ENCODE results near the gene GPR152. TPM values are rescaled to one million over a fixed set of nuclear protein-coding genes. Genes with fewer than 3 reads are reported as not detected.

Gene GPR152
- total RNA-seq, 1 experiment from 2014 or later, result not detected

- Histone ChIP-seq H3K27ac (ENCODE audit: low read depth, low read length) (no peak overlapping the region), H3K9ac (ENCODE audit: low read length) (no peak overlapping the region), H3K4me3 (replicated peaks in 1 of 2; ENCODE audit: low read depth in 1 of 2, low read length in 2 of 2) (no peak overlapping the region), H4K20me1 (ENCODE audit: insufficient read depth) (no peaks in the 10 kb centered on the region), H3K4me2 (ENCODE audit: low read length) (no peak overlapping the region), H3K36me3 (ENCODE audit: control insufficient read depth in 1 of 2, insufficient read depth in 2 of 2, low read length in 2 of 2) (no peaks in the 10 kb centered on the region), H2AFZ (ENCODE audit: low read depth, low read length, poor library complexity, severe bottlenecking) (no peak overlapping the region), H3K4me1 (ENCODE audit: control insufficient read depth in 1 of 2, insufficient read depth in 2 of 2, low read length in 2 of 2) (peaks cover 14 to 31% of the 10 kb centered on the region in 2 experiments; a peak in 3 of 4 replicates), H3K9me3 (ENCODE audit: control insufficient read depth in 1 of 2, insufficient read depth in 1 of 2, low read depth in 1 of 2, low read length in 2 of 2) (no peaks in the 10 kb centered on the region), H3K79me2 (ENCODE audit: insufficient read depth, low read length) (no peaks in the 10 kb centered on the region), H3K9me2 (ENCODE audit: insufficient read depth) (no peaks in the 10 kb centered on the region), H3K27me3 (ENCODE audit: insufficient read depth, low read length) (no peaks in the 10 kb centered on the region)
- no TSS peak for BruUV-seq (replicated peaks)
- ATAC-seq (no peak), DNase-seq (ENCODE audit: low read depth, low spot score) (no peak)
- no peak for TF ChIP-seq RAD21 (IDR thresholded peaks at IDR 0.05; ENCODE audit: low read depth)
- no peak for TF ChIP-seq YY1 (IDR thresholded peaks at IDR 0.05; ENCODE audit: extremely low read depth, insufficient replicate concordance, low read depth, low read length)
- TF ChIP-seq EZH2 (IDR thresholded peaks at IDR 0.05), result no peak
- TF ChIP-seq CEBPB (IDR thresholded peaks at IDR 0.05; ENCODE audit: low read depth), result no peak
- TF ChIP-seq ZNF274 (IDR thresholded peaks at IDR 0.05; ENCODE audit: low read depth, low read length), result no peak
- no peak for TF ChIP-seq SRF (IDR thresholded peaks at IDR 0.05; ENCODE audit: low read depth)
- no peak for TF ChIP-seq ZBTB33 (IDR thresholded peaks at IDR 0.05; ENCODE audit: extremely low read depth, insufficient replicate concordance, low read length)
- no peak for TF ChIP-seq REST (IDR thresholded peaks at IDR 0.05; ENCODE audit: low read depth)
- no peak for TF ChIP-seq CTCF (IDR thresholded peaks at IDR 0.05 in 2 of 3, conservative IDR thresholded peaks at IDR 0.05 in 1 of 3; ENCODE audit: borderline replicate concordance in 1 of 3, insufficient read depth in 1 of 3, low read depth in 2 of 3, low read length in 2 of 3)
- TF ChIP-seq TCF7L2 (IDR thresholded peaks at IDR 0.05; ENCODE audit: borderline replicate concordance, extremely low read depth, insufficient read depth, insufficient read length), result no peak
- TF ChIP-seq POLR2AphosphoS5 (IDR thresholded peaks at IDR 0.05; ENCODE audit: low read depth, low read length), result no peak
- TF ChIP-seq ZFX (IDR thresholded peaks at IDR 0.05), result no peak
- TF ChIP-seq CBX3 (IDR thresholded peaks at IDR 0.05; ENCODE audit: low read depth), result no peak
- TF ChIP-seq ATF3 (IDR thresholded peaks at IDR 0.05), result no peak
- no peak for TF ChIP-seq FOSL1 (IDR thresholded peaks at IDR 0.05; ENCODE audit: low read depth)
- TF ChIP-seq EGR1 (IDR thresholded peaks at IDR 0.05; ENCODE audit: low read depth), result no peak
- no peak for TF ChIP-seq MAX (IDR thresholded peaks at IDR 0.05)
- TF ChIP-seq EZH2phosphoT487 (IDR thresholded peaks at IDR 0.05; ENCODE audit: borderline replicate concordance), result no peak
- TF ChIP-seq SIN3A (IDR thresholded peaks at IDR 0.05; ENCODE audit: low read depth), result no peak
- TF ChIP-seq POLR2A (IDR thresholded peaks at IDR 0.05; ENCODE audit: borderline replicate concordance, extremely low read depth, insufficient read depth, insufficient read length), result no peak
- ChIA-PET CTCF (interaction anchor here (1.1 kb wide), 1 partner anchor 12 kb away, joined by 3 read pairs; the partner anchor contains the start of gene PPP1CA), RAD21 (ENCODE audit: low non-redundant PET in 1 of 2, low total read pairs in 2 of 2, uncharacterized antibody in 2 of 2, unreplicated experiment in 2 of 2) (interaction anchor here in 1 of 2 experiments (1.4 kb wide), 1 partner anchor 12 kb away, joined by 4 read pairs; the partner anchor contains the start of gene PPP1CA), POLR2A (interaction anchor here (1.9 kb wide), 1 partner anchor 12 kb away, joined by 5 read pairs; the partner anchor contains the start of gene PPP1CA)
- intact Hi-C loops (cut with micrococcal nuclease), result no loop called here
Measured at GRCh38 chr11:67413266-67413849, 39.2 kb downstream of the GPR152 start.

All from HCT116 (cell line).